ENCODE data around the gene PATL2.

DNA sequence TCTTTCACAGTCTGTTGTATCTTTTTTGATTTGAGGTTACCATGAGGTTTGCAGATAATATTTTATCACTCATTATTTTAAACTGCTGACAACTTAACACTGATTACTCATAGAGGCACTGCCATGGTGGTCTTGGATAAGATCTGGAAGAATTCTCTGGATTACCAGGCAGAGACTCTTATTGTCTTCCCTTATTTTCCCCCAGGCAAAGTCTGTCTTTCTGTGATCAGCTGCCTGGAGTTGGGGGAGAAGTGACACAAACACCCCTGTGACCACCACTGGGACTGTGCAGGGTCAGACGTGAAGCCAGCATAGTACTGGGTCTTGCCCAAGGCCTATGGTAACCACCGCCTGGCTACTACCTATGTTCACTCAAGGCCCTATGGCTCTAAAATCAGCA is 4.7 kb downstream of the PATL2 start:
- TF ChIP-seq, protein P1, sequence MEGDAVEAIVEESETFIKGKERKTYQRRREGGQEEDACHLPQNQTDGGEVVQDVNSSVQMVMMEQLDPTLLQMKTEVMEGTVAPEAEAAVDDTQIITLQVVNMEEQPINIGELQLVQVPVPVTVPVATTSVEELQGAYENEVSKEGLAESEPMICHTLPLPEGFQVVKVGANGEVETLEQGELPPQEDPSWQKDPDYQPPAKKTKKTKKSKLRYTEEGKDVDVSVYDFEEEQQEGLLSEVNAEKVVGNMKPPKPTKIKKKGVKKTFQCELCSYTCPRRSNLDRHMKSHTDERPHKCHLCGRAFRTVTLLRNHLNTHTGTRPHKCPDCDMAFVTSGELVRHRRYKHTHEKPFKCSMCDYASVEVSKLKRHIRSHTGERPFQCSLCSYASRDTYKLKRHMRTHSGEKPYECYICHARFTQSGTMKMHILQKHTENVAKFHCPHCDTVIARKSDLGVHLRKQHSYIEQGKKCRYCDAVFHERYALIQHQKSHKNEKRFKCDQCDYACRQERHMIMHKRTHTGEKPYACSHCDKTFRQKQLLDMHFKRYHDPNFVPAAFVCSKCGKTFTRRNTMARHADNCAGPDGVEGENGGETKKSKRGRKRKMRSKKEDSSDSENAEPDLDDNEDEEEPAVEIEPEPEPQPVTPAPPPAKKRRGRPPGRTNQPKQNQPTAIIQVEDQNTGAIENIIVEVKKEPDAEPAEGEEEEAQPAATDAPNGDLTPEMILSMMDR (IDR thresholded peaks at IDR 0.05) = no peak
- TF ChIP-seq POLR2A (IDR thresholded peaks at IDR 0.05) = no peak

Data from testis (tissue), 2 donors.